ENCODE measurements around the gene CPD.
A peak's percentile ranks its signal among the peaks of the same experiment; 100 is the strongest.
"Not testable (repeated sequence)": the region's sequence is repeated elsewhere in the genome, so short reads cannot be mapped to it uniquely, and the experiment has no call there.

The CPD gene

DNA sequence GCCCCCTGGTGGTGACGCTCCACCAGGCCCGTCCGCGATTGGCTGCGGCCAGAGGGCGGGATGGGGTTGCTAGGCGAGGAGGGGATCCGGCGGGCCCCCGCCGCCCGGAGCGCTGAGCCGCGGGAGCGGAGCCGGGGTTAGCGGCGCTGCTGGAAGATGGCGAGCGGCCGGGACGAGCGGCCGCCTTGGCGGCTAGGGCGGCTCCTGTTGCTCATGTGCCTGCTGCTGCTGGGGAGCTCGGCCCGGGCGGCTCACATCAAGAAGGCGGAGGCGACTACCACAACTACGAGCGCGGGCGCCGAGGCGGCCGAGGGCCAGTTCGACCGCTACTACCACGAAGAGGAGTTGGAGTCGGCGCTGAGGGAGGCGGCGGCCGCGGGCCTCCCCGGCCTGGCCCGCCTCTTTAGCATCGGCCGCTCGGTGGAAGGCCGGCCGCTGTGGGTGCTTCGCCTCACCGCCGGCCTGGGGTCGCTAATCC is at the start of gene CPD:
Gene CPD (plus strand): TSS at position 103 of the 478 bp plus-strand sequence. CDS start 54 bp downstream, at position 157.
- peak within 1 kb of the TSS; percentile 87 for H3K9ac ChIP-seq (ENCODE audit: low read length)
- H3K27me3 ChIP-seq (replicated peaks; ENCODE audit: control insufficient read depth, insufficient read depth, low read length), result no peaks in the 10 kb centered on the region
- H3K36me3 ChIP-seq (ENCODE audit: control insufficient read depth, insufficient read depth, low read length, severe bottlenecking), result no peaks in the 10 kb centered on the region
- peaks cover 51% of the 10 kb centered on the region for H3K4me1 ChIP-seq (ENCODE audit: control insufficient read depth, insufficient read depth, low read length)
- DNase-seq (ENCODE audit: low read depth), result peak; percentile 99
- H3K9me3 ChIP-seq (ENCODE audit: control insufficient read depth, low read length), result no peaks in the 10 kb centered on the region
- peak within 1 kb of the TSS; percentile 90 for H3K4me3 ChIP-seq (ENCODE audit: low read length)

DNA sequence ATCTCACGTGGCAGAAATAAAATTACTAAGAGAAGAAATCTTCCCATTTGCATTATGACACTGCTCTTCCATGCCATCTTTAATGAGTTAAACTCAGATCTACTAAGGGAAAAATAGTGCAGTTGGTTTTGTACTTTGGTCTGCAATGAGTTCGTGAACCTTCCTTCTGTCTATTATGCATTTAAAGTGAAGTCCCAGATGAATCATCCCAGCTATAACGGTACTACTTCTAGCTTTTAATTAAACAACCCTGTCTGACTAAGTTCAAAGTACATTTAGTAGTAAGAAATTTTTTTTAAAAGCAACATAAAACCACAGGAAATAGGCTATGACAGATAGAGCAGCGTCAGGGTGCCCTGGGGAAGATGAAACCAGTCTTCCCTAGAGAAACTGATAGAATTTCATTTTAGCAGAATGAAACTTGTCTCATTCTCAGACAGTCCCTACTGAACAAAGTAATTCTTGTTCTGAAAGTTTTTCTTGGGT is 46.6 kb upstream of the CPD start:
- Histone ChIP-seq H3K9ac (ENCODE audit: low read length) (no peak overlapping the region), H3K4me3 (ENCODE audit: low read length) (no peak overlapping the region), H3K4me1 (ENCODE audit: control insufficient read depth, insufficient read depth, low read length) (peaks cover 3% of the 10 kb centered on the region), H3K36me3 (ENCODE audit: control insufficient read depth, insufficient read depth, low read length, severe bottlenecking) (no peaks in the 10 kb centered on the region), H3K9me3 (ENCODE audit: control insufficient read depth, low read length) (no peaks in the 10 kb centered on the region), H3K27me3 (replicated peaks; ENCODE audit: control insufficient read depth, insufficient read depth, low read length) (no peaks in the 10 kb centered on the region)
- DNase-seq (ENCODE audit: low read depth), result peak; percentile 40

DNA sequence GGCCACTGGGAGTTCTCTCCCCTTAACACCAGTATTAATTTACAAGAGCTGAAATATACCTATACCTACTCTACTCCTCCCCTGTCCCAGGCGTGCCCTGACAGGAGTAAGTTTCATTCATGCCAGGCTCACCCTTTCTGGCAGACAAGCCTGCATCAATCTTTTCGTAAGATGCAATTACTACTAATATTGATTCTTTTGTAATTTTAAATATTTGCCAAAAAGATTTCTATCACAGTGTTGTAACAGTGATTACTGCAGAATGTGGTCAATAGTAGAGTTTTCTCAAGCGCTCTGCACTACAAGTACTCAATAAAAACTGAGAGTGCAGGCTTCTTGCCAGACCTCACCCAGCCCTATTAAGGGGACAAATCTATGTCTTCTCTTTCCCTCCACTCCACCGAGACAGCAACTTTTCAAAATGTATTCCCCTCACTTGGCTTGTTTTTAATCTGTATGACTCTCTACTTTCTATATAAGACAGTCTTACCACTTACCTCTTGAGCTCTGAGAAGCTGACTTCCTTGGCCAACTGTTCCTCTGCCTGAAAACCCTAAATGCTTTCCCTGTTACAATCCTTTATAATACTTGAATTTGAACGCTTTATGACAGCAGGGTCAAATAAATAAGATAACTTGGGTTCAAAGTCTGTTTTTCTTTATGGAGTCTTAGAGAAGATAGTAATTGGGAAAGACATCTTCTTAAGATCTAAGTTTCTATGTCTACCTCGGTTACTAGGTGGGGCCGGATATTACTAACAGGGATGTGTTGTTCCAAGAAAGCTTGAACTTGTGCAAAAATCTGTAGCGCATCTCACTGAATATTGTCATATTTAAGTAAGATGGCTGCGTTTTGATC is 45.0 kb upstream of the CPD start, which contains the start of gene TMIGD1:
Gene TMIGD1 (minus strand): TSS at position 555 of the 858 bp plus-strand sequence. CDS start 1,924 bp downstream, outside the sequence.
- no peak for DNase-seq (ENCODE audit: low read depth)
- no peak within 1 kb of the TSS for H3K9ac ChIP-seq (ENCODE audit: low read length)
- no peaks in the 10 kb centered on the region for H3K36me3 ChIP-seq (ENCODE audit: control insufficient read depth, insufficient read depth, low read length, severe bottlenecking)
- H3K4me3 ChIP-seq (ENCODE audit: low read length), result no peak within 1 kb of the TSS
- peaks cover 3% of the 10 kb centered on the region for H3K4me1 ChIP-seq (ENCODE audit: control insufficient read depth, insufficient read depth, low read length)
- H3K9me3 ChIP-seq (ENCODE audit: control insufficient read depth, low read length), result no peaks in the 10 kb centered on the region
- no peaks in the 10 kb centered on the region for H3K27me3 ChIP-seq (replicated peaks; ENCODE audit: control insufficient read depth, insufficient read depth, low read length)

DNA sequence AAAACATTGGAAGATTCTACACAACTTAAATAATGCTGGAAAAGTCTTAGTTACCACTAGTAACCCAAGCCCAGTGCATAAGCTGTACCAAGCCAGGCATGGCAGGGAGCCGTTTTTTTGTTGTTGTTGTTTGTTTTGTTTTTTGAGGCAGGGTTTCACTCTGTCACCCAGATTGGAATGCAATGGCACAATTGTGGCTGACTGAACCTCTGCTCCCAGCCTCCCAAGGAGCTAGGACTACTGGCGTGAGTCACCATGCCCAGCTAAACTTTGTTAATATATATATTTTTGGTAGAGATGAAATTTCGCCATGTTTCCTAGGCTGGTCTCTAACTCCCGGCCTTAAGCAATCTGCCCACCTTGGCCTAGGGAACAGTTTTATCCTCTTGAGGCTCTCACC is 44.3 kb upstream of the CPD start:
- no peak for DNase-seq (ENCODE audit: low read depth)
- Histone ChIP-seq H3K4me3 (ENCODE audit: low read length) (no peak overlapping the region), H3K36me3 (ENCODE audit: control insufficient read depth, insufficient read depth, low read length, severe bottlenecking) (no peaks in the 10 kb centered on the region), H3K27me3 (replicated peaks; ENCODE audit: control insufficient read depth, insufficient read depth, low read length) (no peaks in the 10 kb centered on the region), H3K9me3 (ENCODE audit: control insufficient read depth, low read length) (no peaks in the 10 kb centered on the region), H3K4me1 (ENCODE audit: control insufficient read depth, insufficient read depth, low read length) (peaks cover 3% of the 10 kb centered on the region), H3K9ac (ENCODE audit: low read length) (no peak overlapping the region)

DNA sequence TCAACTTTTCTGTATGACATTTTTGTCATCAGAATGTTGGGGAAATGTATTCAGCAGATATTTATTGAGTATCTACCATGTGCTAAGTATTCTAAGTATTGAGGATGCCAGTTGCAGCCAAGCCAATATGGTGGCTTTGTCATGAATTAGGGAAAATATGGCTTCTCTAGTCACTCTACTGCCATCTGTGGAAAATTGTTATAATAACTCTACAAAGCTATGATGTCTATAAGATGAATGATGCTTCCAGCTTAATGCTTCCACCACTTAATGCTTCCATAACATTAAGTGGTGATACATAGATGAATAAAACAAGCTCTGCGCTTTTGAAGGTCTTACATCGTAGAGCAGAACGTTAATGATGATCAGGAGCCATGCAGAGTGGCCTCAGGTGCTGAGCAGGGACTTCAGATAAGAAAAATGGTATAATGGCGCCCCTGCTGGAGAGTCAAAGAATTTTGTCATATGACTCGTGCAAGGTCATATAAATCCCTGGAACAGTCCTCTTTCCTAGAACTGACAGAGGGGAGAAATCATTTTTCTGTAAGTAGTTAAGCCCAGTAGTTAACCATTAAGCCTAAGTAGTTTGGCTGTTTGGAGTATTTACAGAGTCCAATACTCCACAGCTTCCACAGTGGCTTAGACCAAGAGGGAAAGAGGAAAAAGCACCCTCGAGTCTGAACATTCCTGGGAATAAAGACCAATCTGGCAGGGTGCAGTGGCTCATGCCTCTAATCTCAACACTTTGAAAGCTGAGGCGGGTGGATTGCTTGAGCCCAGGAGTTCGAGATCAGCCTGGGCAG is 42.2 kb upstream of the CPD start:
- DNase-seq (ENCODE audit: low read depth), result peak; percentile 43
- Histone ChIP-seq H3K36me3 (ENCODE audit: control insufficient read depth, insufficient read depth, low read length, severe bottlenecking) (no peaks in the 10 kb centered on the region), H3K9me3 (ENCODE audit: control insufficient read depth, low read length) (no peaks in the 10 kb centered on the region), H3K27me3 (replicated peaks; ENCODE audit: control insufficient read depth, insufficient read depth, low read length) (no peaks in the 10 kb centered on the region), H3K9ac (ENCODE audit: low read length) (no peak overlapping the region), H3K4me1 (ENCODE audit: control insufficient read depth, insufficient read depth, low read length) (peaks cover 15% of the 10 kb centered on the region), H3K4me3 (ENCODE audit: low read length) (no peak overlapping the region)

DNA sequence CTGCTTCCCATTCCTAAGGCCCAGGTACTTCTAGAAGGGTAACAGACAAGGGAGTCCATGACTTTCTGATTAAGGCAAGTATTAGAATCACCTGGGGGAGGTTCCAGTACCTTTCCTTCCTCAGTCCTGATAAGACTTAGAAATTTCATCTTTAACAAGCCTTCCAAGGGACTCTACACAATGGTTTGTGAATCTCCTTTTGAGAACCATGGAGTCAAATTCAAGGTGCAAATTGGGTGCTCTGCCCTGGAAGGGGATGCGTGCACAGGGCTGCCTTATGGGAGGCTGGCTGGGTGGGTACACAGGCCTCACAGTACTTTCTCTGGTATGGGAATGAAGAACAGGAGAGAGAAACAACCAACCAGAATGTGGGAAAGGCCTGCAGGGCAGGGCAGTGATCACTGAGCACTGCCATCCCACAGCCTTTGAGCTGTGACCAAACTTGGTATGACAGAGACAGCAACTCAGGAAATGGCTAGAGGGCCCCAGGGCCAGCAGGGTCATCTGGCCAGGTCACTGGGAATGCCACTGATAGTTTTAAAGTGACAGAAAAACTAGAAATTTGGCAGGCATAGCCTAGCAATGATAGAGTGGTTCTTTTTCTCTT is 41.2 kb upstream of the CPD start:
- Histone ChIP-seq H3K4me3 (ENCODE audit: low read length) (no peak overlapping the region), H3K27me3 (replicated peaks; ENCODE audit: control insufficient read depth, insufficient read depth, low read length) (no peaks in the 10 kb centered on the region), H3K9me3 (ENCODE audit: control insufficient read depth, low read length) (no peaks in the 10 kb centered on the region), H3K9ac (ENCODE audit: low read length) (no peak overlapping the region), H3K4me1 (ENCODE audit: control insufficient read depth, insufficient read depth, low read length) (peaks cover 11% of the 10 kb centered on the region), H3K36me3 (ENCODE audit: control insufficient read depth, insufficient read depth, low read length, severe bottlenecking) (no peaks in the 10 kb centered on the region)
- DNase-seq (ENCODE audit: low read depth), result no peak

DNA sequence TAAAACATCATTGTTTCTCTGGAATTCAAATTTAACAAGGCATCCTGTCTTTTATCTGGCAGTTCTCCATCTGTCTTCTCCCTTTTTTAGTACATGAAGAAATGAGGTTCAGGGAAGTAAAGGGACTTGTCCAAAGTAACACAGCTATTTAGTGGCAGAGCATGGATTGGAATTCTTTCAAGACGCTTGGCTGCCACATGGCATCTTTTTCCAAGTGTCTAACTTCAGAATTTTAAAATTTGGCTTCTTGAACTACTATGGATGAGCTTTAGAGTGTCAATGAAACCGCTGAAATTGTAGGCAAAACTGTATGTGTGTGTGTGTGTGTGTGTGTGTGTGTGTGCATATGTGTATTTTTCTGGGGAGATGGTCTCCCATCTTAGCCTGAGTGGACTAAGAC is 39.6 kb upstream of the CPD start:
- Histone ChIP-seq H3K36me3 (ENCODE audit: control insufficient read depth, insufficient read depth, low read length, severe bottlenecking) (no peaks in the 10 kb centered on the region), H3K4me1 (ENCODE audit: control insufficient read depth, insufficient read depth, low read length) (peaks cover 16% of the 10 kb centered on the region), H3K27me3 (replicated peaks; ENCODE audit: control insufficient read depth, insufficient read depth, low read length) (no peaks in the 10 kb centered on the region), H3K4me3 (ENCODE audit: low read length) (no peak overlapping the region), H3K9ac (ENCODE audit: low read length) (no peak overlapping the region), H3K9me3 (ENCODE audit: control insufficient read depth, low read length) (no peaks in the 10 kb centered on the region)
- no peak for DNase-seq (ENCODE audit: low read depth)

DNA sequence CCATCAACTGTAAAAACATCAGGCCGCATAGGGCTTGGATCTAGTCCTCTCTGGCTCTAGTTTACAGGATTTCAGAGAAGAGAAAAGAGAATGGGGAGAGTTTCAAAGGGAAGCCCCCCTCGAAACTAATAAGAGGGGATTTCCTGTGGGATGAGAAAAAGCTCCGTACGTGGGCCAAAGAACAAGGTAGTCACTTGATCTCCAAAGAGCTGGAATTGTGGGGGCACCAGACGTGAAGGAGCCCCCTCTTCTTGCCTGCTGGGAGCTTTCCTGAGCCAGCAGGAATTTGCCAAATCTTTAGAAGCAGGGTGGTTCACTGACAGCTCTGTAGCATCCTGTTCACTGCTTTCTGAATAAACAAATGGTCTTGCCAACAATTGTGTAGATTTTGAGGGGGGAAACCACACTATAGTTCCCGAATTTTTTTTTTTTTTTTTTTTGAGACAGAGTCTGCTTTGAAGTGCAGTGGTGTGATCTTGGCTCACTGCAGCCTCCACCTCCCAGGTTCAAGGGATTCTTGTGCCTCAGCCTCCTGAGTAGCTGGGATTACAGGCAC is 37.8 kb upstream of the CPD start:
- Histone ChIP-seq H3K4me3 (ENCODE audit: low read length) (no peak overlapping the region), H3K9me3 (ENCODE audit: control insufficient read depth, low read length) (no peaks in the 10 kb centered on the region), H3K9ac (ENCODE audit: low read length) (peak overlapping the region; percentile 51), H3K36me3 (ENCODE audit: control insufficient read depth, insufficient read depth, low read length, severe bottlenecking) (no peaks in the 10 kb centered on the region), H3K4me1 (ENCODE audit: control insufficient read depth, insufficient read depth, low read length) (peaks cover 34% of the 10 kb centered on the region), H3K27me3 (replicated peaks; ENCODE audit: control insufficient read depth, insufficient read depth, low read length) (no peaks in the 10 kb centered on the region)
- no peak for DNase-seq (ENCODE audit: low read depth)

DNA sequence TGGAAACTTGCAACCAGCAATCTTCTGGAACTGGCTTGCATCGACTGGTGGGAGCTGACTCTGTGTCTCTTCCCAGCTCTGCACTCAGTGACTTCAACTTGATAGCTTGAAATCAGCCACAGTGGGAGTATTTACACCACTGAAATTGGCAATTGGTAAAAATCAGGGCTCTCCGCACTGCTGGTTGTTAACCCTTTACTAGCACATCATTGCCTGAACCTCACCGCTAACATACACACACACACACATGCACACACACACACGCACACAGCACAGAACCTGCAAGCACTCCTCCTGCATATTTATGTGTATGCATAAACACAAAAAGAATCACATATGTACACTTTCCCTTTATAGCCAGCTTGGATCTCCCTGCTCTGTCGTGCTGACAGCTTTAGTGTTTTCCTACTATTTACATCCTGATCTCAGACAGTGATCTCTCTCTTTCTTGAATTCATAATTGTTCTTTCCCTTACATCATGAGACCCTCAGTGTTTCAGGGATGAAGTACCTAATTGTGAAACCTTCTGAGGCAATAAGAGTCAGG is 37.0 kb upstream of the CPD start:
- Histone ChIP-seq H3K9ac (ENCODE audit: low read length) (no peak overlapping the region), H3K9me3 (ENCODE audit: control insufficient read depth, low read length) (no peaks in the 10 kb centered on the region), H3K27me3 (replicated peaks; ENCODE audit: control insufficient read depth, insufficient read depth, low read length) (no peaks in the 10 kb centered on the region), H3K4me3 (ENCODE audit: low read length) (no peak overlapping the region), H3K4me1 (ENCODE audit: control insufficient read depth, insufficient read depth, low read length) (peaks cover 42% of the 10 kb centered on the region), H3K36me3 (ENCODE audit: control insufficient read depth, insufficient read depth, low read length, severe bottlenecking) (no peaks in the 10 kb centered on the region)
- DNase-seq (ENCODE audit: low read depth), result no peak

DNA sequence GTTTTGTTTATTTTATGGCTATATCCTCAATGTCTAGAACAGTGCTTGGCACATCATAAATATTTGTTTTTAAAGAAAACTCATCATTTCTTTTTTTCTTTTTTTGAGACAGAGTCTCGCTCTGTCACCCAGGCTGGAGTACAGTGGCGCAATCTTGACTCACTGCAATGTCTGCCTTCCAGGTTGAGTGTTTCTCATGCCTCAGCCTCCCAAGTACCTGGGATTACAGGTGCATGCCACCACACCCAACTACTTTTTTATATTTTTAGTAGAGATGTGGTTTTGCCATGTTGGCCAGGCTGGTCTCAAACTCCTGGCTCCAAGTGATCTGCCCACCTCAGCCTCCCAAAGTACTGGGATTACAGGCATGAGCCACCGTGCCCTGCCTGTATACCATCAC is 35.5 kb upstream of the CPD start:
- DNase-seq (ENCODE audit: low read depth); H3K36me3 ChIP-seq (ENCODE audit: control insufficient read depth, insufficient read depth, low read length, severe bottlenecking); H3K4me3 ChIP-seq (ENCODE audit: low read length); H3K9me3 ChIP-seq (ENCODE audit: control insufficient read depth, low read length); H3K9ac ChIP-seq (ENCODE audit: low read length); H3K27me3 ChIP-seq (replicated peaks; ENCODE audit: control insufficient read depth, insufficient read depth, low read length): not testable (repeated sequence)
- peaks cover 42% of the 10 kb centered on the region for H3K4me1 ChIP-seq (ENCODE audit: control insufficient read depth, insufficient read depth, low read length)
